Mesendoderm (in vitro differentiated cells): ENCODE results near the gene ATP8B4.

Experiments
- DNase-seq: peaks from one replicate; pipeline ENCODE4 v3.0.0; 2013
- H2AK5ac ChIP-seq: 2 replicates; pipeline ENCODE4 v1.6.1; 2013; ENCODE audit warnings: low read length, inconsistent platforms
- H2BK120ac ChIP-seq: 2 replicates; pipeline ENCODE4 v1.6.1; 2013; ENCODE audit warnings: low read depth, mild to moderate bottlenecking, low read length, moderate library complexity, mixed read lengths
- H2BK15ac ChIP-seq: replicated peaks from 2 replicates; pipeline ENCODE4 v1.6.1; 2013; ENCODE audit warnings: low read depth, mild to moderate bottlenecking, moderate library complexity
- H2BK5ac ChIP-seq: 2 replicates; pipeline ENCODE4 v1.6.1; 2013; ENCODE audit warnings: low read length, inconsistent platforms
- H3K18ac ChIP-seq: 2 replicates; pipeline ENCODE4 v1.6.1; 2013; ENCODE audit warnings: mild to moderate bottlenecking, low read length, mixed read lengths
- H3K23ac ChIP-seq: one replicate; pipeline ENCODE4 v1.6.1; 2013; ENCODE audit warnings: low read length
- H3K27ac ChIP-seq: 2 replicates; pipeline ENCODE4 v1.5.1; 2013; ENCODE audit warnings: low read depth, mild to moderate bottlenecking, inconsistent platforms, low read length, moderate library complexity
- H3K27me3 ChIP-seq: 2 replicates; pipeline ENCODE4 v1.6.1; 2013; ENCODE audit warnings: low read length, control low read depth, mild to moderate bottlenecking, inconsistent platforms; ENCODE audit not compliant: insufficient read depth, poor library complexity
- H3K36me3 ChIP-seq: 2 replicates; pipeline ENCODE4 v1.6.1; 2013; ENCODE audit warnings: low read length, inconsistent platforms; ENCODE audit not compliant: control insufficient read depth, insufficient read depth
- H3K4ac ChIP-seq: one replicate; pipeline ENCODE4 v1.6.1; 2013; ENCODE audit warnings: low read depth, mild to moderate bottlenecking, low read length, moderate library complexity
- H3K4me1 ChIP-seq: 2 replicates; pipeline ENCODE4 v1.6.1; 2013; ENCODE audit warnings: low read depth, low read length, inconsistent platforms; ENCODE audit not compliant: control insufficient read depth
- H3K4me2 ChIP-seq: 2 replicates; pipeline ENCODE4 v1.6.1; 2013; ENCODE audit warnings: low read length
- H3K4me3 ChIP-seq: 2 replicates; pipeline ENCODE4 v1.5.1; 2013; ENCODE audit warnings: mild to moderate bottlenecking, low read length
- H3K56ac ChIP-seq: one replicate; pipeline ENCODE4 v1.6.1; 2013; ENCODE audit warnings: low read length
- H3K79me1 ChIP-seq: 2 replicates; pipeline ENCODE4 v1.6.1; 2013; ENCODE audit warnings: low read length, inconsistent platforms
- H3K79me2 ChIP-seq: 2 replicates; pipeline ENCODE4 v1.6.1; 2013; ENCODE audit warnings: mild to moderate bottlenecking, low read length; ENCODE audit not compliant: control insufficient read depth, insufficient read depth
- H3K9ac ChIP-seq: 2 replicates; pipeline ENCODE4 v1.6.1; 2013; ENCODE audit warnings: low read length, inconsistent platforms
- H4K5ac ChIP-seq: one replicate; pipeline ENCODE4 v1.6.1; 2013; ENCODE audit warnings: low read length
- H4K8ac ChIP-seq: one replicate; pipeline ENCODE4 v1.6.1; 2013; ENCODE audit warnings: low read depth, mild to moderate bottlenecking, control low read depth, low read length, moderate library complexity
- WGBS: extraction: QIAGEN DNeasy Blood & Tissue Kit; methylation state at CpG from one replicate; pipeline ENCODE4 v1.1.7; 2013; ENCODE audit warnings: low lambda C conversion rate, missing lambda C conversion rate; ENCODE audit not compliant: insufficient coverage; ENCODE audit errors: extremely low coverage; 5-methylcytosine and 5-hydroxymethylcytosine counted together

Gene ATP8B4

GRCh38 chr15:49847423-49848281 is 271.4 kb downstream of the ATP8B4 start:
- no peak overlapping the region for H3K4ac ChIP-seq
- H3K23ac ChIP-seq, result no peak overlapping the region
- H2BK120ac ChIP-seq, result no peak overlapping the region
- no peak overlapping the region for H3K4me3 ChIP-seq
- H4K5ac ChIP-seq, result no peak overlapping the region
- H2AK5ac ChIP-seq, result no peak overlapping the region
- DNase-seq, result no peak
- H3K4me2 ChIP-seq, result no peak overlapping the region
- no peak overlapping the region for H3K27ac ChIP-seq
- H2BK15ac ChIP-seq, result no peak overlapping the region
- H3K56ac ChIP-seq, result no peak overlapping the region
- no peak overlapping the region for H3K18ac ChIP-seq
- no peaks in the 10 kb centered on the region for H3K27me3 ChIP-seq
- no peak overlapping the region for H2BK5ac ChIP-seq
- H3K36me3 ChIP-seq, result no peaks in the 10 kb centered on the region
- H3K9ac ChIP-seq, result no peak overlapping the region
- no peaks in the 10 kb centered on the region for H3K4me1 ChIP-seq
- no peaks in the 10 kb centered on the region for H3K79me1 ChIP-seq
- H3K79me2 ChIP-seq, result no peaks in the 10 kb centered on the region
- 100% methylated on average over 2 of the region's 5 CpGs for WGBS
- H4K8ac ChIP-seq, result no peak overlapping the region

- no peak overlapping the region for H3K23ac ChIP-seq
- no peak overlapping the region for H3K4me2 ChIP-seq
- no peak overlapping the region for H3K18ac ChIP-seq
- H2BK120ac ChIP-seq, result no peak overlapping the region
- H2AK5ac ChIP-seq, result no peak overlapping the region
- no peaks in the 10 kb centered on the region for H3K27me3 ChIP-seq
- no peak overlapping the region for H2BK5ac ChIP-seq
- H3K36me3 ChIP-seq, result no peaks in the 10 kb centered on the region
- no peak overlapping the region for H3K56ac ChIP-seq
- no peak overlapping the region for H4K8ac ChIP-seq
- no peak overlapping the region for H3K4me3 ChIP-seq
- no peak overlapping the region for H3K9ac ChIP-seq
- H3K79me1 ChIP-seq, result no peaks in the 10 kb centered on the region
- no peak for DNase-seq
- no peak overlapping the region for H2BK15ac ChIP-seq
- no peak overlapping the region for H3K27ac ChIP-seq
- no peak overlapping the region for H3K4ac ChIP-seq
- H3K79me2 ChIP-seq, result no peaks in the 10 kb centered on the region
- no CpG with 5 or more reads among the region's 7 CpGs for WGBS
- no peak overlapping the region for H4K5ac ChIP-seq
- H3K4me1 ChIP-seq, result no peaks in the 10 kb centered on the region
These were observed 274.6 kb downstream of the ATP8B4 start for GRCh38 chr15:49844390-49844789.

- DNase-seq, result no peak
- Histone ChIP-seq H3K4me2 (no peak overlapping the region), H3K9ac (no peak overlapping the region), H3K56ac (no peak overlapping the region), H3K4ac (no peak overlapping the region), H3K27ac (no peak overlapping the region), H2BK5ac (no peak overlapping the region), H2BK15ac (no peak overlapping the region), H4K8ac (no peak overlapping the region), H3K23ac (no peak overlapping the region), H3K27me3 (no peaks in the 10 kb centered on the region), H2AK5ac (no peak overlapping the region), H3K36me3 (no peaks in the 10 kb centered on the region), H4K5ac (no peak overlapping the region), H3K18ac (no peak overlapping the region), H3K79me1 (no peaks in the 10 kb centered on the region), H2BK120ac (no peak overlapping the region), H3K79me2 (no peaks in the 10 kb centered on the region), H3K4me3 (no peak overlapping the region), H3K4me1 (no peaks in the 10 kb centered on the region)
- no CpG with 5 or more reads among the region's 5 CpGs for WGBS
These were observed 275.3 kb downstream of the ATP8B4 start for GRCh38 chr15:49843725-49844124.

GRCh38 chr15:49842031-49842730 is 276.9 kb downstream of the ATP8B4 start:
- H2BK15ac ChIP-seq, result no peak overlapping the region
- H4K5ac ChIP-seq, result no peak overlapping the region
- no CpG with 5 or more reads among the region's 4 CpGs for WGBS
- DNase-seq, result peak; percentile 50
- no peak overlapping the region for H2BK5ac ChIP-seq
- no peaks in the 10 kb centered on the region for H3K79me2 ChIP-seq
- H4K8ac ChIP-seq, result no peak overlapping the region
- no peak overlapping the region for H3K4me2 ChIP-seq
- H3K27ac ChIP-seq, result no peak overlapping the region
- no peak overlapping the region for H3K56ac ChIP-seq
- no peaks in the 10 kb centered on the region for H3K27me3 ChIP-seq
- H3K4ac ChIP-seq, result no peak overlapping the region
- H3K23ac ChIP-seq, result no peak overlapping the region
- H3K9ac ChIP-seq, result no peak overlapping the region
- H3K4me3 ChIP-seq, result no peak overlapping the region
- H3K4me1 ChIP-seq, result no peaks in the 10 kb centered on the region
- H3K18ac ChIP-seq, result no peak overlapping the region
- H3K36me3 ChIP-seq, result no peaks in the 10 kb centered on the region
- H2AK5ac ChIP-seq, result no peak overlapping the region
- H3K79me1 ChIP-seq, result no peaks in the 10 kb centered on the region
- H2BK120ac ChIP-seq, result no peak overlapping the region

DNA sequence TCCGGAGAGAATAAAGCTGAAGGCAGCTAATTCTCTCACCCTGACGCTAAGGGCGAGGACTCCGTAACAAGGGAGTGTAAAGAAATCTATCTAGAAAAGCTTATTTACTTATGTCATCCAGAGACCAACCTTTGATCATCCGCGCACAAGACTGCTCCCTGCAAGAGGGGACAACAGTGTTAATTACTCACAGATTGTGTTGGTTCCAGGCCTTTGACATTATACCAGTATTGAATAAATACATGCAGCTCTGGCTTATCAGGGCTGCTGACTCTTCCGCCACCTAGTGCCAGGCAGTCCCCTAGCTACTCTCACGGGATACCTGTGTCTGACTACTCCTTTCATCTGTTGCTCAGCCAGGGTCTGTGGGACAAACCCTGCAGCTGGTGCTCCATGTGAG is 286.5 kb downstream of the ATP8B4 start:
- no CpG with 5 or more reads among the region's 8 CpGs for WGBS
- no peak overlapping the region for H3K27ac ChIP-seq
- DNase-seq, result peak; percentile 81

More for the DNA sequence above, 286.5 kb downstream of the ATP8B4 start:
- H2BK15ac ChIP-seq, result no peak overlapping the region
- no peak overlapping the region for H2AK5ac ChIP-seq
- no peaks in the 10 kb centered on the region for H3K79me2 ChIP-seq
- no peak overlapping the region for H3K23ac ChIP-seq
- no peak overlapping the region for H2BK120ac ChIP-seq
- no peak overlapping the region for H2BK5ac ChIP-seq
- H4K8ac ChIP-seq, result no peak overlapping the region
- H3K4me2 ChIP-seq, result no peak overlapping the region
- no peak overlapping the region for H3K56ac ChIP-seq
- no peak overlapping the region for H3K18ac ChIP-seq
- no peaks in the 10 kb centered on the region for H3K36me3 ChIP-seq
- H3K4me1 ChIP-seq, result no peaks in the 10 kb centered on the region
- no peaks in the 10 kb centered on the region for H3K27me3 ChIP-seq
- no peaks in the 10 kb centered on the region for H3K79me1 ChIP-seq
- H4K5ac ChIP-seq, result no peak overlapping the region
- no peak overlapping the region for H3K4ac ChIP-seq
- H3K9ac ChIP-seq, result no peak overlapping the region
- H3K4me3 ChIP-seq, result no peak overlapping the region
